HEK293 (cell line): ENCODE results near the gene ZNF222.

Experiments used
- BCL11A ChIP-seq: fragments of 450-650 bp; formaldehyde crosslinking; IDR thresholded peaks from 2 replicates; pipeline ENCODE4 v1.5.1; 2016; ENCODE audit warnings: low read depth, missing biosample characterization, missing genetic modification characterization
- OSR2 ChIP-seq: fragments of 450-650 bp; formaldehyde crosslinking; IDR thresholded peaks from 2 replicates; pipeline ENCODE4 v1.5.1; 2016; ENCODE audit warnings: missing biosample characterization, missing genetic modification characterization
- REPIN1 ChIP-seq: fragments of 450-650 bp; formaldehyde crosslinking; IDR thresholded peaks from 2 replicates; pipeline ENCODE4 v1.5.1; 2017; ENCODE audit warnings: missing biosample characterization, missing genetic modification characterization, low read depth
- SALL2 ChIP-seq: fragments of 450-650 bp; formaldehyde crosslinking; IDR thresholded peaks from 2 replicates; pipeline ENCODE4 v1.5.0; 2017; ENCODE audit warnings: missing biosample characterization, mild to moderate bottlenecking, missing genetic modification characterization, borderline replicate concordance
- SP2 ChIP-seq: fragments of 450-650 bp; formaldehyde crosslinking; IDR thresholded peaks from 2 replicates; pipeline ENCODE4 v1.5.1; 2016; ENCODE audit warnings: missing biosample characterization, missing genetic modification characterization
- WT1 ChIP-seq: fragments of 450-650 bp; formaldehyde crosslinking; IDR thresholded peaks from 2 replicates; pipeline ENCODE4 v1.5.1; 2016; ENCODE audit warnings: missing biosample characterization, missing genetic modification characterization
- ZBTB21 ChIP-seq: fragments of 450-650 bp; formaldehyde crosslinking; IDR thresholded peaks from 2 replicates; pipeline ENCODE4 v1.5.1; 2017; ENCODE audit warnings: missing biosample characterization, missing genetic modification characterization
- ZBTB7A ChIP-seq: fragments of 450-650 bp; formaldehyde crosslinking; IDR thresholded peaks from 2 replicates; pipeline ENCODE4 v1.5.1; 2016; ENCODE audit warnings: low read depth, missing biosample characterization, missing genetic modification characterization
- ZEB2 ChIP-seq: fragments of 450-650 bp; formaldehyde crosslinking; IDR thresholded peaks from 2 replicates; pipeline ENCODE4 v1.5.1; 2016; ENCODE audit warnings: missing biosample characterization, missing genetic modification characterization
- ZFHX2 ChIP-seq: fragments of 450-650 bp; formaldehyde crosslinking; conservative IDR thresholded peaks from 2 replicates; pipeline ENCODE4 v1.5.1; 2016; ENCODE audit warnings: missing biosample characterization, missing genetic modification characterization
- ZNF140 ChIP-seq: fragments of 450-650 bp; formaldehyde crosslinking; IDR thresholded peaks from 2 replicates; pipeline ENCODE4 v1.5.1; 2016; ENCODE audit warnings: missing biosample characterization, missing genetic modification characterization
- ZNF155 ChIP-seq: fragments of 450-650 bp; formaldehyde crosslinking; IDR thresholded peaks from 2 replicates; pipeline ENCODE4 v1.5.1; 2016; ENCODE audit warnings: missing biosample characterization, missing genetic modification characterization
- ZNF19 ChIP-seq: fragments of 450-650 bp; formaldehyde crosslinking; IDR thresholded peaks from 2 replicates; pipeline ENCODE4; 2016; ENCODE audit warnings: missing biosample characterization, missing genetic modification characterization, low read depth
- ZNF239 ChIP-seq: fragments of 450-650 bp; formaldehyde crosslinking; IDR thresholded peaks from 2 replicates; pipeline ENCODE4 v1.5.1; 2016; ENCODE audit warnings: missing biosample characterization, missing genetic modification characterization
- ZNF48 ChIP-seq: fragments of 450-650 bp; formaldehyde crosslinking; IDR thresholded peaks from 2 replicates; pipeline ENCODE4 v1.5.1; 2016; ENCODE audit warnings: missing biosample characterization, missing genetic modification characterization
- ZNF510 ChIP-seq: fragments of 450-650 bp; formaldehyde crosslinking; IDR thresholded peaks from 2 replicates; pipeline ENCODE4 v1.5.1; 2018; ENCODE audit warnings: mild to moderate bottlenecking, missing genetic modification characterization, missing biosample characterization; ENCODE audit not compliant: insufficient replicate concordance
- ZNF530 ChIP-seq: fragments of 450-650 bp; formaldehyde crosslinking; IDR thresholded peaks from 2 replicates; pipeline ENCODE4 v1.5.1; 2016; ENCODE audit warnings: low read depth, missing biosample characterization, missing genetic modification characterization
- ZNF548 ChIP-seq: fragments of 450-650 bp; formaldehyde crosslinking; IDR thresholded peaks from 2 replicates; pipeline ENCODE4 v1.5.1; 2016; ENCODE audit warnings: missing biosample characterization, missing genetic modification characterization
- ZNF596 ChIP-seq: fragments of 450-650 bp; IDR thresholded peaks from 2 replicates; pipeline ENCODE4 v1.5.0; 2018; ENCODE audit warnings: missing biosample characterization, mild to moderate bottlenecking, missing genetic modification characterization, moderate library complexity
- ZNF791 ChIP-seq: fragments of 450-650 bp; formaldehyde crosslinking; IDR thresholded peaks from 2 replicates; pipeline ENCODE4 v1.5.1; 2016; ENCODE audit warnings: missing biosample characterization, missing genetic modification characterization
- ZNF792 ChIP-seq: fragments of 450-650 bp; formaldehyde crosslinking; IDR thresholded peaks from 2 replicates; pipeline ENCODE4 v1.5.1; 2016; ENCODE audit warnings: missing biosample characterization, missing genetic modification characterization
- TF ChIP-seq, protein P1 (sequence below): fragments of 450-650 bp; formaldehyde crosslinking; IDR thresholded peaks from 2 replicates; pipeline ENCODE4 v1.5.1; 2016; ENCODE audit warnings: missing biosample characterization, missing genetic modification characterization
- TF ChIP-seq, protein P2 (sequence below): fragments of 450-650 bp; formaldehyde crosslinking; IDR thresholded peaks from 2 replicates; pipeline ENCODE4 v1.5.1; 2016; ENCODE audit warnings: missing biosample characterization, missing genetic modification characterization, borderline replicate concordance
- TF ChIP-seq, protein P3 (sequence below): fragments of 450-650 bp; formaldehyde crosslinking; IDR thresholded peaks from 2 replicates; pipeline ENCODE4 v1.5.1; 2016; ENCODE audit warnings: missing biosample characterization, missing genetic modification characterization
- TF ChIP-seq, protein P4 (sequence below): fragments of 450-650 bp; formaldehyde crosslinking; IDR thresholded peaks from 2 replicates; pipeline ENCODE4 v1.5.1; 2016; ENCODE audit warnings: missing biosample characterization, missing genetic modification characterization
- TF ChIP-seq, protein P5 (sequence below): fragments of 450-650 bp; formaldehyde crosslinking; IDR thresholded peaks from 2 replicates; pipeline ENCODE4 v1.5.1; 2016; ENCODE audit warnings: missing biosample characterization, missing genetic modification characterization, low read depth

ZNF222 gene

DNA sequence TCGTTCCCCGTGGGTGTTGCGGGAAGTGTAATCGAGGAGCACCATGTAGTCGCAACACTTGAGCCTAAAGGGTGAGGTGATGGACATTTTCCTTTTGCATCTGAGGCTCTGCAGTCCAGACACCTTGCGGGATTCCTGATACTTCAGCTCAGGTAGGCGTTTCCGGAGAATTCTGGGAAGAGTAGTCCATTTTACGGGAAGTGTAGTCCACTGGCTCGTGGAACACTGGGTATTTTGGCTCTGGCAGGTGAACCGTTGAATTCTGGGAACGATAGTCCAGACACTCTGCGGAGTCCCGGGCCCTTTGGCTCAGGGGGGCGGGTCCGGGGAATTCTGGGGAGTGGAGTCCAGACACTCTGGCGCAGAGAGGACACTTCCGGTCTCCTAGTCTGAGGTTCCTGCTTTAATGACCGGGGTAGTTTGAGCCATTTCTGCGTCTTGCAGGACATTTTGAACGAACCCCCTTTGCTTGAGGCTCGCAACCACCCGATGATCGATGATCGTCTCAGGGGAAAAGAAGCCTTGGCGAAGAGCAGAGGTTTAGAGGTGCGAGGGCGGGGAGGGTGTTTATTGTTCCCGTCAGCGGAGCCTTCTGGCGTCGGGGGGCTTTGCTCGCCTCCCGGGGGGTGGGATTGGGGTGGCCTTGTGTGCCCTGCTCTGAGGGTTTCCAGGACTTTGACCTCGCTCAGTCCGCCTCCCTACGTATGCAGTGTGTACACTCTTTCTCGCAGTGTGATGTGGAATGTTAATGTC is 26.6 kb downstream of the ZNF222 start, which contains the start of gene ZNF223 (continued):
- TF ChIP-seq SALL2 (tag by site-specific recombination) (no peak), REPIN1 (tag by site-specific recombination) (no peak), SP2 (tag by site-specific recombination) (peak; percentile 86), ZNF510 (tag by site-specific recombination) (no peak), ZNF19 (tag by site-specific recombination) (no peak), ZNF530 (tag by site-specific recombination) (no peak), ZFHX2 (tag by site-specific recombination) (peak; percentile 89), BCL11A (tag by site-specific recombination) (no peak), ZNF140 (no peak), ZBTB7A (0 out of 2 replicates have a peak, but pooled peaks have one; percentile 57), ZNF155 (tag by site-specific recombination) (no peak), WT1 (tag by site-specific recombination) (0 out of 2 replicates have a peak, but pooled peaks have one; percentile 33), ZNF792 (tag by site-specific recombination) (0 out of 2 replicates have a peak, but pooled peaks have one; percentile 20), OSR2 (tag by site-specific recombination) (no peak), ZEB2 (peak; percentile 99), ZNF548 (tag by site-specific recombination) (no peak; the same call in 1 of the 2 replicates), ZNF791 (tag by site-specific recombination) (peak; percentile 12; the same call in 1 of the 2 replicates), ZNF239 (tag by site-specific recombination) (0 out of 2 replicates have a peak, but pooled peaks have one; percentile 31), ZNF596 (tag by site-specific recombination) (no peak), ZNF48 (tag by site-specific recombination) (no peak), ZBTB21 (tag by site-specific recombination) (peak; percentile 72; the same call in 1 of the 2 replicates)
- TF ChIP-seq, protein P1, sequence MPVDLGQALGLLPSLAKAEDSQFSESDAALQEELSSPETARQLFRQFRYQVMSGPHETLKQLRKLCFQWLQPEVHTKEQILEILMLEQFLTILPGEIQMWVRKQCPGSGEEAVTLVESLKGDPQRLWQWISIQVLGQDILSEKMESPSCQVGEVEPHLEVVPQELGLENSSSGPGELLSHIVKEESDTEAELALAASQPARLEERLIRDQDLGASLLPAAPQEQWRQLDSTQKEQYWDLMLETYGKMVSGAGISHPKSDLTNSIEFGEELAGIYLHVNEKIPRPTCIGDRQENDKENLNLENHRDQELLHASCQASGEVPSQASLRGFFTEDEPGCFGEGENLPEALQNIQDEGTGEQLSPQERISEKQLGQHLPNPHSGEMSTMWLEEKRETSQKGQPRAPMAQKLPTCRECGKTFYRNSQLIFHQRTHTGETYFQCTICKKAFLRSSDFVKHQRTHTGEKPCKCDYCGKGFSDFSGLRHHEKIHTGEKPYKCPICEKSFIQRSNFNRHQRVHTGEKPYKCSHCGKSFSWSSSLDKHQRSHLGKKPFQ: no peak; the same call in none of the 2 replicates
- TF ChIP-seq, protein P2, sequence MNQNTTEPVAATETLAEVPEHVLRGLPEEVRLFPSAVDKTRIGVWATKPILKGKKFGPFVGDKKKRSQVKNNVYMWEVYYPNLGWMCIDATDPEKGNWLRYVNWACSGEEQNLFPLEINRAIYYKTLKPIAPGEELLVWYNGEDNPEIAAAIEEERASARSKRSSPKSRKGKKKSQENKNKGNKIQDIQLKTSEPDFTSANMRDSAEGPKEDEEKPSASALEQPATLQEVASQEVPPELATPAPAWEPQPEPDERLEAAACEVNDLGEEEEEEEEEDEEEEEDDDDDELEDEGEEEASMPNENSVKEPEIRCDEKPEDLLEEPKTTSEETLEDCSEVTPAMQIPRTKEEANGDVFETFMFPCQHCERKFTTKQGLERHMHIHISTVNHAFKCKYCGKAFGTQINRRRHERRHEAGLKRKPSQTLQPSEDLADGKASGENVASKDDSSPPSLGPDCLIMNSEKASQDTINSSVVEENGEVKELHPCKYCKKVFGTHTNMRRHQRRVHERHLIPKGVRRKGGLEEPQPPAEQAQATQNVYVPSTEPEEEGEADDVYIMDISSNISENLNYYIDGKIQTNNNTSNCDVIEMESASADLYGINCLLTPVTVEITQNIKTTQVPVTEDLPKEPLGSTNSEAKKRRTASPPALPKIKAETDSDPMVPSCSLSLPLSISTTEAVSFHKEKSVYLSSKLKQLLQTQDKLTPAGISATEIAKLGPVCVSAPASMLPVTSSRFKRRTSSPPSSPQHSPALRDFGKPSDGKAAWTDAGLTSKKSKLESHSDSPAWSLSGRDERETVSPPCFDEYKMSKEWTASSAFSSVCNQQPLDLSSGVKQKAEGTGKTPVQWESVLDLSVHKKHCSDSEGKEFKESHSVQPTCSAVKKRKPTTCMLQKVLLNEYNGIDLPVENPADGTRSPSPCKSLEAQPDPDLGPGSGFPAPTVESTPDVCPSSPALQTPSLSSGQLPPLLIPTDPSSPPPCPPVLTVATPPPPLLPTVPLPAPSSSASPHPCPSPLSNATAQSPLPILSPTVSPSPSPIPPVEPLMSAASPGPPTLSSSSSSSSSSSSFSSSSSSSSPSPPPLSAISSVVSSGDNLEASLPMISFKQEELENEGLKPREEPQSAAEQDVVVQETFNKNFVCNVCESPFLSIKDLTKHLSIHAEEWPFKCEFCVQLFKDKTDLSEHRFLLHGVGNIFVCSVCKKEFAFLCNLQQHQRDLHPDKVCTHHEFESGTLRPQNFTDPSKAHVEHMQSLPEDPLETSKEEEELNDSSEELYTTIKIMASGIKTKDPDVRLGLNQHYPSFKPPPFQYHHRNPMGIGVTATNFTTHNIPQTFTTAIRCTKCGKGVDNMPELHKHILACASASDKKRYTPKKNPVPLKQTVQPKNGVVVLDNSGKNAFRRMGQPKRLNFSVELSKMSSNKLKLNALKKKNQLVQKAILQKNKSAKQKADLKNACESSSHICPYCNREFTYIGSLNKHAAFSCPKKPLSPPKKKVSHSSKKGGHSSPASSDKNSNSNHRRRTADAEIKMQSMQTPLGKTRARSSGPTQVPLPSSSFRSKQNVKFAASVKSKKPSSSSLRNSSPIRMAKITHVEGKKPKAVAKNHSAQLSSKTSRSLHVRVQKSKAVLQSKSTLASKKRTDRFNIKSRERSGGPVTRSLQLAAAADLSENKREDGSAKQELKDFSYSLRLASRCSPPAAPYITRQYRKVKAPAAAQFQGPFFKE (tag by site-specific recombination): no peak
- TF ChIP-seq, protein P3, sequence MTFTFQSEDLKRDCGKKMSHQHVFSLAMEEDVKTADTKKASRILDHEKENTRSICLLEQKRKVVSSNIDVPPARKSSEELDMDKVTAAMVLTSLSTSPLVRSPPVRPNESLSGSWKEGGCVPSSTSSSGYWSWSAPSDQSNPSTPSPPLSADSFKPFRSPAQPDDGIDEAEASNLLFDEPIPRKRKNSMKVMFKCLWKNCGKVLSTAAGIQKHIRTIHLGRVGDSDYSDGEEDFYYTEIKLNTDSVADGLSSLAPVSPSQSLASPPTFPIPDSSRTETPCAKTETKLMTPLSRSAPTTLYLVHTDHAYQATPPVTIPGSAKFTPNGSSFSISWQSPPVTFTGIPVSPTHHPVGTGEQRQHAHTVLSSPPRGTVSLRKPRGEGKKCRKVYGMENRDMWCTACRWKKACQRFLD (tag by site-specific recombination): no peak
- TF ChIP-seq, protein P4, sequence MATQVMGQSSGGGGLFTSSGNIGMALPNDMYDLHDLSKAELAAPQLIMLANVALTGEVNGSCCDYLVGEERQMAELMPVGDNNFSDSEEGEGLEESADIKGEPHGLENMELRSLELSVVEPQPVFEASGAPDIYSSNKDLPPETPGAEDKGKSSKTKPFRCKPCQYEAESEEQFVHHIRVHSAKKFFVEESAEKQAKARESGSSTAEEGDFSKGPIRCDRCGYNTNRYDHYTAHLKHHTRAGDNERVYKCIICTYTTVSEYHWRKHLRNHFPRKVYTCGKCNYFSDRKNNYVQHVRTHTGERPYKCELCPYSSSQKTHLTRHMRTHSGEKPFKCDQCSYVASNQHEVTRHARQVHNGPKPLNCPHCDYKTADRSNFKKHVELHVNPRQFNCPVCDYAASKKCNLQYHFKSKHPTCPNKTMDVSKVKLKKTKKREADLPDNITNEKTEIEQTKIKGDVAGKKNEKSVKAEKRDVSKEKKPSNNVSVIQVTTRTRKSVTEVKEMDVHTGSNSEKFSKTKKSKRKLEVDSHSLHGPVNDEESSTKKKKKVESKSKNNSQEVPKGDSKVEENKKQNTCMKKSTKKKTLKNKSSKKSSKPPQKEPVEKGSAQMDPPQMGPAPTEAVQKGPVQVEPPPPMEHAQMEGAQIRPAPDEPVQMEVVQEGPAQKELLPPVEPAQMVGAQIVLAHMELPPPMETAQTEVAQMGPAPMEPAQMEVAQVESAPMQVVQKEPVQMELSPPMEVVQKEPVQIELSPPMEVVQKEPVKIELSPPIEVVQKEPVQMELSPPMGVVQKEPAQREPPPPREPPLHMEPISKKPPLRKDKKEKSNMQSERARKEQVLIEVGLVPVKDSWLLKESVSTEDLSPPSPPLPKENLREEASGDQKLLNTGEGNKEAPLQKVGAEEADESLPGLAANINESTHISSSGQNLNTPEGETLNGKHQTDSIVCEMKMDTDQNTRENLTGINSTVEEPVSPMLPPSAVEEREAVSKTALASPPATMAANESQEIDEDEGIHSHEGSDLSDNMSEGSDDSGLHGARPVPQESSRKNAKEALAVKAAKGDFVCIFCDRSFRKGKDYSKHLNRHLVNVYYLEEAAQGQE (tag by site-specific recombination): peak; percentile 18
- TF ChIP-seq, protein P5, sequence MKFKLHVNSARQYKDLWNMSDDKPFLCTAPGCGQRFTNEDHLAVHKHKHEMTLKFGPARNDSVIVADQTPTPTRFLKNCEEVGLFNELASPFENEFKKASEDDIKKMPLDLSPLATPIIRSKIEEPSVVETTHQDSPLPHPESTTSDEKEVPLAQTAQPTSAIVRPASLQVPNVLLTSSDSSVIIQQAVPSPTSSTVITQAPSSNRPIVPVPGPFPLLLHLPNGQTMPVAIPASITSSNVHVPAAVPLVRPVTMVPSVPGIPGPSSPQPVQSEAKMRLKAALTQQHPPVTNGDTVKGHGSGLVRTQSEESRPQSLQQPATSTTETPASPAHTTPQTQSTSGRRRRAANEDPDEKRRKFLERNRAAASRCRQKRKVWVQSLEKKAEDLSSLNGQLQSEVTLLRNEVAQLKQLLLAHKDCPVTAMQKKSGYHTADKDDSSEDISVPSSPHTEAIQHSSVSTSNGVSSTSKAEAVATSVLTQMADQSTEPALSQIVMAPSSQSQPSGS (tag by site-specific recombination): no peak
